ENCODE data around the gene FCGR2B.
"Not testable (repeated sequence)": the region's sequence is repeated elsewhere in the genome, so short reads cannot be mapped to it uniquely, and the experiment has no call there.

DNA sequence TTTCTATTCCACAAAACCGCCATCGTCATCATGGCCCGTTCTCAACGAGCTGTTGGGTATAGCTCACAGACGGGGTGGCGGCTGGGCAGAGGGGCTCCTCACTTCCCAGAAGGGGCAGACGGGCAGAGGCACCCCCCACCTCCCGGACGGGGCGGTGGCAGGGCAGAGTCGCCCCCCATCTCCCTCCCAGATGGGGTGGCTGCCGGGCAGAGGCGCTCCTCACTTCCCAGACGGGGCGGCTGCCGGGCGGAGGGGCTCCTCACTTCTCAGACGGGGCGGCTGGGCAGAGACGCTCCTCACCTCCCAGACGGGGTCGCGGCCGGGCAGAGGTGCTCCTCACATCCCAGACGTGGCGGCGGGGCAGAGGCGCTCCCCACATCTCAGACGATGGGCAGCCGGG lies 46.5 kb upstream of the FCGR2B start:
- TF ChIP-seq ZNF112 (tag by site-specific recombination; IDR thresholded peaks at IDR 0.05); ZNF776 (tag by site-specific recombination; IDR thresholded peaks at IDR 0.05; ENCODE audit: borderline replicate concordance); ZNF24 (tag by site-specific recombination; IDR thresholded peaks at IDR 0.05); ZNF777 (tag by site-specific recombination; IDR thresholded peaks at IDR 0.05; ENCODE audit: borderline replicate concordance); ZNF416 (tag by site-specific recombination; IDR thresholded peaks at IDR 0.05); ZNF561 (tag by site-specific recombination; IDR thresholded peaks at IDR 0.05; ENCODE audit: borderline replicate concordance): not testable (repeated sequence)
- TF ChIP-seq, protein P1, sequence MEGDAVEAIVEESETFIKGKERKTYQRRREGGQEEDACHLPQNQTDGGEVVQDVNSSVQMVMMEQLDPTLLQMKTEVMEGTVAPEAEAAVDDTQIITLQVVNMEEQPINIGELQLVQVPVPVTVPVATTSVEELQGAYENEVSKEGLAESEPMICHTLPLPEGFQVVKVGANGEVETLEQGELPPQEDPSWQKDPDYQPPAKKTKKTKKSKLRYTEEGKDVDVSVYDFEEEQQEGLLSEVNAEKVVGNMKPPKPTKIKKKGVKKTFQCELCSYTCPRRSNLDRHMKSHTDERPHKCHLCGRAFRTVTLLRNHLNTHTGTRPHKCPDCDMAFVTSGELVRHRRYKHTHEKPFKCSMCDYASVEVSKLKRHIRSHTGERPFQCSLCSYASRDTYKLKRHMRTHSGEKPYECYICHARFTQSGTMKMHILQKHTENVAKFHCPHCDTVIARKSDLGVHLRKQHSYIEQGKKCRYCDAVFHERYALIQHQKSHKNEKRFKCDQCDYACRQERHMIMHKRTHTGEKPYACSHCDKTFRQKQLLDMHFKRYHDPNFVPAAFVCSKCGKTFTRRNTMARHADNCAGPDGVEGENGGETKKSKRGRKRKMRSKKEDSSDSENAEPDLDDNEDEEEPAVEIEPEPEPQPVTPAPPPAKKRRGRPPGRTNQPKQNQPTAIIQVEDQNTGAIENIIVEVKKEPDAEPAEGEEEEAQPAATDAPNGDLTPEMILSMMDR (tag by site-specific recombination; IDR thresholded peaks at IDR 0.05) = not testable (repeated sequence)
- TF ChIP-seq, protein P2, sequence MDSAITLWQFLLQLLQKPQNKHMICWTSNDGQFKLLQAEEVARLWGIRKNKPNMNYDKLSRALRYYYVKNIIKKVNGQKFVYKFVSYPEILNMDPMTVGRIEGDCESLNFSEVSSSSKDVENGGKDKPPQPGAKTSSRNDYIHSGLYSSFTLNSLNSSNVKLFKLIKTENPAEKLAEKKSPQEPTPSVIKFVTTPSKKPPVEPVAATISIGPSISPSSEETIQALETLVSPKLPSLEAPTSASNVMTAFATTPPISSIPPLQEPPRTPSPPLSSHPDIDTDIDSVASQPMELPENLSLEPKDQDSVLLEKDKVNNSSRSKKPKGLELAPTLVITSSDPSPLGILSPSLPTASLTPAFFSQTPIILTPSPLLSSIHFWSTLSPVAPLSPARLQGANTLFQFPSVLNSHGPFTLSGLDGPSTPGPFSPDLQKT (IDR thresholded peaks at IDR 0.05; ENCODE audit: borderline replicate concordance, low read depth, low read length) = not testable (repeated sequence)
- TF ChIP-seq, protein P3, sequence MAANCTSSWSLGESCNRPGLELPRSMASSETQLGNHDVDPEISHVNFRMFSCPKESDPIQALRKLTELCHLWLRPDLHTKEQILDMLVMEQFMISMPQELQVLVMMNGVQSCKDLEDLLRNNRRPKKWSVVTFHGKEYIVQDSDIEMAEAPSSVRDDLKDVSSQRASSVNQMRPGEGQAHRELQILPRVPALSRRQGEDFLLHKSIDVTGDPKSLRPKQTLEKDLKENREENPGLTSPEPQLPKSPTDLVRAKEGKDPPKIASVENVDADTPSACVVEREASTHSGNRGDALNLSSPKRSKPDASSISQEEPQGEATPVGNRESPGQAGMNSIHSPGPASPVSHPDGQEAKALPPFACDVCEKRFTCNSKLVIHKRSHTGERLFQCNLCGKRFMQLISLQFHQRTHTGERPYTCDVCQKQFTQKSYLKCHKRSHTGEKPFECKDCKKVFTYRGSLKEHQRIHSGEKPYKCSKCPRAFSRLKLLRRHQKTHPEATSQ (tag by site-specific recombination; IDR thresholded peaks at IDR 0.05) = not testable (repeated sequence)

All from HEK293 (cell line).